NT2/D1 (cell line): ENCODE data around the gene MIGA2.
A peak's percentile ranks its signal among the peaks of the same experiment; 100 is the strongest.

Experiments
- DNase-seq: peaks from one replicate; pipeline ENCODE4 v3.0.0-alpha.2; 2011; ENCODE audit warnings: low read depth, low spot score
- H3K27me3 ChIP-seq: 2 replicates; pipeline ENCODE4 v1.6.0; 2011; ENCODE audit warnings: mild to moderate bottlenecking; ENCODE audit not compliant: insufficient read length, insufficient read depth
- H3K36me3 ChIP-seq: 2 replicates; pipeline ENCODE4 v1.6.1; 2011; ENCODE audit warnings: mild to moderate bottlenecking, low read length, mixed read lengths; ENCODE audit not compliant: insufficient read depth, insufficient read length
- H3K4me1 ChIP-seq: 2 replicates; pipeline ENCODE4 v1.5.1; 2011; ENCODE audit not compliant: insufficient read depth, insufficient read length
- H3K4me3 ChIP-seq: 2 replicates; pipeline ENCODE4 v1.5.1; 2011; ENCODE audit warnings: low read depth; ENCODE audit not compliant: insufficient read length
- H3K9ac ChIP-seq: 2 replicates; pipeline ENCODE4 v1.6.0; 2011; ENCODE audit warnings: low read depth; ENCODE audit not compliant: insufficient read length
- H3K9me3 ChIP-seq: 2 replicates; pipeline ENCODE4 v1.5.1; 2011; ENCODE audit warnings: mild to moderate bottlenecking, low read length; ENCODE audit not compliant: insufficient read depth
- SUZ12 ChIP-seq: IDR thresholded peaks from 2 replicates; pipeline ENCODE4 v1.6.1; 2011; ENCODE audit not compliant: insufficient read length, insufficient read depth; ENCODE audit errors: extremely low read depth
- YY1 ChIP-seq: IDR thresholded peaks from 2 replicates; pipeline ENCODE4 v1.6.1; 2011; ENCODE audit not compliant: insufficient read length, insufficient read depth
- ZNF274 ChIP-seq: IDR thresholded peaks from 2 replicates; pipeline ENCODE4 v1.6.1; 2011; ENCODE audit warnings: mild to moderate bottlenecking, low read depth, low read length

The MIGA2 gene

DNA sequence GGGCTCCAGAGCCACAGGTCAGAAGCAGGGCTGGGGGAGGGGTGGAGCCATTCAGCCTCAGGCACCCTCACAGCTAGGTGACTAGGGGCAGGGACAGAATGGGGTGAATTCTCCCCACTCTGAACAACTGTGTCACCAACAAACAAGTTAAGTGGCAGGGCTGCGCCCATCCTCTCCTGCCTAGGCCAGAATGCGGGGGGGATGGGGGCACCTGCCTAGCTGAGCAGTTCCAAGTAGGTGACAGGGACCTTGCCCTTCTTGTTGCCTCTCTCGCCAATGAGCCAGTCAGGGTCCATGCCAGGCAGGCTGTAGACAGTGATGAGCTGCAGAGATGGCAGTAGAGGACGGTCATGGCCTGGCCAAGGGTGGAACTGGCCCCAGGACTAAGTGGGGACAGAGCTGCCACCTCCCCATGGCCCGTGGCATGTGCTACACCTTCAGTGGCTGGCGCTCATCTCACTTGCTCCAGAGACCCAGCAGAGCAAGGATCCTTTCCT is 27.9 kb upstream of the MIGA2 start:
- DNase-seq = no peak
- Histone ChIP-seq H3K4me1 (peaks cover 38% of the 10 kb centered on the region), H3K36me3 (peaks cover 86% of the 10 kb centered on the region), H3K27me3 (no peaks in the 10 kb centered on the region), H3K9me3 (no peaks in the 10 kb centered on the region), H3K9ac (peak overlapping the region; percentile 57), H3K4me3 (no peak overlapping the region)
- no peak for TF ChIP-seq ZNF274
- no peak for TF ChIP-seq YY1
- no peak for TF ChIP-seq SUZ12

GRCh38 chr9:129008986-129009583 is 27.3 kb upstream of the MIGA2 start:
- no peak for DNase-seq
- H3K27me3 ChIP-seq = no peaks in the 10 kb centered on the region
- H3K9ac ChIP-seq = no peak overlapping the region
- no peak for TF ChIP-seq SUZ12
- TF ChIP-seq ZNF274 = no peak
- no peak for TF ChIP-seq YY1
- no peak overlapping the region for H3K4me3 ChIP-seq
- H3K9me3 ChIP-seq = no peaks in the 10 kb centered on the region
- H3K36me3 ChIP-seq = peaks cover 90% of the 10 kb centered on the region
- H3K4me1 ChIP-seq = peaks cover 38% of the 10 kb centered on the region

- no peaks in the 10 kb centered on the region for H3K27me3 ChIP-seq
- H3K9me3 ChIP-seq = no peaks in the 10 kb centered on the region
- H3K36me3 ChIP-seq = peaks cover 94% of the 10 kb centered on the region
- H3K4me3 ChIP-seq = no peak overlapping the region
- H3K4me1 ChIP-seq = peaks cover 38% of the 10 kb centered on the region
- no peak for DNase-seq
- H3K9ac ChIP-seq = no peak overlapping the region
- TF ChIP-seq SUZ12 (no peak), ZNF274 (no peak)
Measured at GRCh38 chr9:129009584-129010141, 26.8 kb upstream of the MIGA2 start.

GRCh38 chr9:129010267-129010975 is 26.0 kb upstream of the MIGA2 start:
- Histone ChIP-seq H3K9me3 (no peaks in the 10 kb centered on the region), H3K9ac (no peak overlapping the region), H3K4me1 (peaks cover 38% of the 10 kb centered on the region), H3K36me3 (peaks cover 89% of the 10 kb centered on the region), H3K27me3 (no peaks in the 10 kb centered on the region), H3K4me3 (no peak overlapping the region)
- no peak for TF ChIP-seq YY1
- no peak for TF ChIP-seq SUZ12
- no peak for TF ChIP-seq ZNF274
- DNase-seq = no peak

DNA sequence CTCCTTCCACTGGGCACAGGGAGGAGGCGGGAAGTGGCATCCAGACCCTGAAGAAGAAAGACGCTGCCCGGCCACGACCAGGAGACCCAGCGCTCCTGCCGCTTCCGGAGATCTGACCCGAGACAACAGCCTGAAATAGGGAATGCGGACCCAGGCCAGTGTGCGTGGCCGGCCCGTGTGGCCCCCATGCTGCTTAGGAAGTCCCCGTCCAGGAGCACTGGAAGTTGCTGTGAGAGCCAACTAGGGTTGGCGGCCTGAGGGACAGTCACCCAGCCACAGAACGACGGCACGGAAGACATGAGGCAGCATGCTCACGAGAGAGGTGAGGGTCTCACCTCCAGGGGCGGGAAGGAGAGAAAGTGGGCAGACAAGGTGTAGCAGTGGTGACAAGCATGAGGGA is 25.3 kb upstream of the MIGA2 start:
- peaks cover 38% of the 10 kb centered on the region for H3K4me1 ChIP-seq
- H3K9ac ChIP-seq = peak overlapping the region; percentile 56
- H3K36me3 ChIP-seq = peaks cover 82% of the 10 kb centered on the region
- no peak for DNase-seq
- H3K9me3 ChIP-seq = no peaks in the 10 kb centered on the region
- no peak overlapping the region for H3K4me3 ChIP-seq
- no peaks in the 10 kb centered on the region for H3K27me3 ChIP-seq
- no peak for TF ChIP-seq SUZ12
- TF ChIP-seq ZNF274 = no peak
- no peak for TF ChIP-seq YY1

DNA sequence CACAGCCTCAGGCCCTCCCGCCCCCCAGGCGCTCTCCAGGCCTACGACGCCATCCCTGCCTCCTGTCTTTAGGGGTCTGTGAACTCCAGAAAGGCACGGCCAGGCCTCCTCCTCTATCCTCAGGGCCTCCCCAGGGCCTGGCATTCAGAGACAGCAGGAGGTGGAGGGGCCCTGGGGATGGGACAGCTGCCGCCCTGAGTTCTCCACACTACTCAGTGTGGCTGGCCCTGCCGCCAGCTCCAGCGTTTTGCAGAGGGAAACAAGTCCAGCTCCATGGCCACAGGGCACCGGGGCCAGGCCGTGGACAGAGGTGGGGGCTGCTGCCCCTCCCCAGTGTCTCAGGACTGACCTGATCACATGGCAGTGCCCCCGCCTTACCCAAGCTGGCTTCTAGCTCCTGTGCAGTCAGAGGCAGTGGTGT is 24.7 kb upstream of the MIGA2 start:
- Histone ChIP-seq H3K9me3 (no peaks in the 10 kb centered on the region), H3K9ac (peak overlapping the region; percentile 56), H3K4me1 (peaks cover 33% of the 10 kb centered on the region), H3K4me3 (no peak overlapping the region), H3K27me3 (no peaks in the 10 kb centered on the region), H3K36me3 (peaks cover 76% of the 10 kb centered on the region)
- no peak for DNase-seq
- no peak for TF ChIP-seq ZNF274
- TF ChIP-seq YY1 = no peak
- no peak for TF ChIP-seq SUZ12

GRCh38 chr9:129012343-129012742 is 24.1 kb upstream of the MIGA2 start:
- Histone ChIP-seq H3K27me3 (no peaks in the 10 kb centered on the region), H3K4me1 (peaks cover 33% of the 10 kb centered on the region), H3K9me3 (no peaks in the 10 kb centered on the region), H3K4me3 (no peak overlapping the region), H3K36me3 (peaks cover 70% of the 10 kb centered on the region), H3K9ac (no peak overlapping the region)
- TF ChIP-seq ZNF274 (no peak), YY1 (no peak), SUZ12 (no peak)
- DNase-seq = no peak
